ENCODE data around the gene GPC5.
"Not testable (repeated sequence)": the region's sequence is repeated elsewhere in the genome, so short reads cannot be mapped to it uniquely, and the experiment has no call there.

Gene GPC5

GRCh38 chr13:92694047-92694446 lies 1295.6 kb downstream of the GPC5 start:
- DNase-seq (ENCODE audit: low read depth in 2 of 3, low spot score in 1 of 3) = no peak

DNA sequence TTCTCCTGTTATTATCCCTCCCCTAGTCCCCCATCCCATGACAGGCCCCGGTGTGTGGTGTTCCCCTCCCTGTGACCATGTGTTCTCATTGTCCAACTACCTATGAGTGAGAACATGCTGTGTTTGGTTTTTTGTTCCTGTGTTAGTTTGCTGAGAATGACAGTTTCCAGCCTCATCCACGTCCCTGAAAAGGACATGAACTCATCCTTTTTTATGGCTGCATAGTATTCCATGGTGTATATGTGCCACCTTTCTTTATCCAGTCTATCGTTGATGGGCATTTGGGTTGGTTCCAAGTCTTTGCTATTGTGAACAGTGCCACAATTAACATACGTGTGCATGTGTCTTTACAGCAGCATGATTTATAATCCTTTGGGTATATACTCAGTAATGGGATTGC lies 1297.4 kb downstream of the GPC5 start:
- DNase-seq (ENCODE audit: low read depth in 2 of 3, low spot score in 1 of 3) = not testable (repeated sequence)

- no peak for DNase-seq (ENCODE audit: low read depth in 2 of 3, low spot score in 1 of 3)
Measured at GRCh38 chr13:92716749-92717148, 1318.3 kb downstream of the GPC5 start.

DNA sequence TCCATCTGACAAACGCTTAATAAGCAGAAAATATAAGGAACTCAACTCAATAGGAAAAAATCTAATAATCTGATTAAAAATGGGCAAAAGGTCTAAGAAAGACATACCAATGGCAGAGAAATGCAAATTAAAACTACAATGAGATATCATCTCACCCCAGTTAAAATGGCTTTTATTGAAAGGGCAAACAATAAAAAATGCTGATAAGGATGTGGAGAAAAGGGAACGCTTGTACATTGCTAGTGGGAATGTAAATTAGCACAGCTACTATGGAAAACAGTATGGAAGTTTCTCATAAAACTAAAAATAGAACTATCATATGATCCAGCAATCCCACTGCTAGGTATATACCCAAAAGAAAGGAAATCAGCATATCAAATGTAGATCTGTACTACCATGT lies 1319.4 kb downstream of the GPC5 start:
- DNase-seq (ENCODE audit: low read depth in 2 of 3, low spot score in 1 of 3) = no peak

GRCh38 chr13:92719868-92720267 lies 1321.4 kb downstream of the GPC5 start:
- DNase-seq (ENCODE audit: low read depth in 2 of 3, low spot score in 1 of 3) = no peak

- DNase-seq (ENCODE audit: low read depth in 2 of 3, low spot score in 1 of 3) = no peak
Measured at GRCh38 chr13:92721620-92722019, 1323.2 kb downstream of the GPC5 start.

DNA sequence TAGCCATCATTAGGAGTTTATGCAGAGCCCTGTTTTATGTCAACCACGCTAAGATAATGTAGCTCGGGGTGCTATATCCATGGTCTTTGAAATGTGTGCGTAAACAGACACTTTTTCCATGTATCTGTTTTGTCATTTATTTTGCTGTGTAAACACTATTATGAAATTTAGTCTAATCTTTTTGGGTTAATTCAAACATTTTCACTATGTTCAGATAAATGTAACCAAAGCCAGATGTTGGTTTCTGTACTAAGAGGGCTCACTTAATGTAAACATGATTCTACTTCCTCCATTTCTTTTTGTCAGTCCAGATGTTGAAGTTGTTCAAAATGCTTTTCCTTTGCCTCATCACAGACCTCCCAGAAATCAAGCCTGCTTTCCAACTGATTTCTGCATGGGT lies 1328.7 kb downstream of the GPC5 start:
- DNase-seq (ENCODE audit: low read depth in 2 of 3, low spot score in 1 of 3) = no peak

DNA sequence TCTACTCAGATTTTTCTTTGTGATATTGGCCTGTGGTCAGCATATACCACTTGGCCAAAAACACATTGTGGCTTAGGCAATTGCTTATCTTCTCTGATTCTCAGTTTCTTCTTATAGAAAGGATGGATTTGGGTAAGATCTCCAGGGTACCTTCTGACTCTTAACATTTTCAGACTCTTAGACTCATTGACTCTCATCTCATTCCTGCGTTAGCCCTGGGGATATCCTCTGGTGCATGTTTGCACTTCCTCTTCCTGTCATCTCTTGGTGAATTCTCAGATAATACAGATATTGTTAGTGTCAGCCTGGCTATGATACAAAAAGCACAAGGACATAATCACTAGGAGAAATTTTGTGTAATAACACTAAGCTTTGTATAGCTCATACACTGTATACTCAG lies 1335.6 kb downstream of the GPC5 start:
- no peak for DNase-seq (ENCODE audit: low read depth in 2 of 3, low spot score in 1 of 3)

- no peak for DNase-seq (ENCODE audit: low read depth in 2 of 3, low spot score in 1 of 3)
Measured at GRCh38 chr13:92734545-92734944, 1336.1 kb downstream of the GPC5 start.

GRCh38 chr13:92735909-92736308 lies 1337.5 kb downstream of the GPC5 start:
- no peak for DNase-seq (ENCODE audit: low read depth in 2 of 3, low spot score in 1 of 3)

DNA sequence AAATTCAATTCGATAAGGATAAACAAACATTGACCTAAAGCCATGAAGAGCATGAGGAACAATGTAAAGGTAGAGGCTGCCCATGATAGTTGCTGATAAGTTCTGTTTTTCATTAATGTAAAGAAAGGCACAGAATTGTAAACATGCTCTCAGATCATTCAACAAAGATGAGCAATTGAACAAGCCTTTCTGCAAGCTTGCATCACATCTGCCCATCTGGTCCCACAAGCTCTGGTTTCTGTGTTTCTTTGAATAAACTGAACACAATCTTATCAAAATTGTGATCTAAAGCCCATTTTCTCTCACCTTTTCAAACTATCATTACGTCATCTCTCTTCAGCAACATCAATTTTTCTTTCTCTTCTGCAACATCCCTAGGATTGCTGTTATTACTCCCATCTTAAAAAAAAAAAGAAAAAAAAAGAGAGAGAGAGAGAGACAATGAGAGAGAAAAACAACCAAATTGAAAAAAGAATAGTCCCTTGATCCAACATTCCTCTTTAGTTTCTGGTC lies 1340.9 kb downstream of the GPC5 start:
- DNase-seq (ENCODE audit: low read depth in 2 of 3, low spot score in 1 of 3) = no peak

- DNase-seq (ENCODE audit: low read depth in 2 of 3, low spot score in 1 of 3) = no peak
Measured at GRCh38 chr13:92743992-92744391, 1345.6 kb downstream of the GPC5 start.

GRCh38 chr13:92745258-92745657 lies 1346.8 kb downstream of the GPC5 start:
- DNase-seq (ENCODE audit: low read depth in 2 of 3, low spot score in 1 of 3) = no peak

GRCh38 chr13:92752705-92753104 lies 1354.3 kb downstream of the GPC5 start:
- DNase-seq (ENCODE audit: low read depth in 2 of 3, low spot score in 1 of 3) = not testable (repeated sequence)

DNA sequence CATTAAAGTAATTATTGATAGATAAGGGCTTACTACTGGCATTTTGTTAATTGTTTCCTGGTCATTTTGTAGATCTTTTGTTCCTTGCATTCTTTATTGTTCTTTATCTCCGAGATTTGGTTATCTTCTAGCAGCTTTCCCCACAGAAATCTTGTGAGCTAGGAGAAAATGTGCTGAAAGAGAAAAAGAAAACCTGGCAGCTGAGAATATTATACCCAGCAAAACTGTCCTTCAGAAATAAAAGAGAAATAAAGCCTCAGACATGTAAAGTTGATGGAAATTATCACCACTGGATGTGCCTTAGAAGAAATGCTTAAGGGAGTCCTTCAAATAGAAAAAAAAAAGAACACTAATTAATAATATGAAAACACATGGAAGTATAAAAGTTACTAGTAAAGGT lies 1363.3 kb downstream of the GPC5 start:
- DNase-seq (ENCODE audit: low read depth in 2 of 3, low spot score in 1 of 3) = no peak

DNA sequence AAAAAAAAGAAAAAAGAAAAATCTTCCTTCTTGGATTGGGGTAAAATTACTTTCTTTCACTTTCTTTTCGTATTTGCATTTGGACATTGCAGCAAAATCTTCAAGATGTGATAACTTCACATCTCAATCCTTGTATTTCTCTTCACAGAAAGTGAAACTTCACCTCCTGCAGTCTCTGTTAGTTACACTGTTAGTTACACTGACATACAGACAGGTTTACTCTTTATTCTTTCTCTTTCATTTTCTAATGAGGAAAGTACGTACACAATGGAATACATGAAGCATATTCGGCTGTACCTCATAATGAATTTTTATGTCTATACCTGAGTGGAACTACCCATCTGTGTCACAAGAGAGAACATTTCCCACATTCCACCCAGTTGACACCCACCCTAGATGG lies 1369.0 kb downstream of the GPC5 start:
- DNase-seq (ENCODE audit: low read depth in 2 of 3, low spot score in 1 of 3) = no peak

- DNase-seq (ENCODE audit: low read depth in 2 of 3, low spot score in 1 of 3) = no peak
Measured at GRCh38 chr13:92768602-92769001, 1370.2 kb downstream of the GPC5 start.

DNA sequence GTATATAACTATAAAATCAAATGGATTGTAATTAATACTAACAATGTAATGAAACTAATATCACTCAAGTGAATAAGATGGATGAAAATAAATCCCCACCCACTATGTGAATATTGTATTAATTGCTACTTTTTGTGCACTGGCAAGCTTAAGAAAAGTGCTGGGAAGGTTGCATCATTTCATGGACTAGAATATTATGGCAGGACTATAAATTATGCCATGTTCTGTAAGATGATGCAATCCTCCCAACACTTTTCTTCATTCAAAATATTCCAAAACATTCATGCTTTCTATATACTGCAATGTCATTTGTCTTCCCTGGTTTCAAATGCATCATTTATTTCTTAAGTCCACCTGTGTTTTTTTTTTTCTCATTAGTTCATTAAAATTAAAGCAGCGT lies 1370.6 kb downstream of the GPC5 start:
- no peak for DNase-seq (ENCODE audit: low read depth in 2 of 3, low spot score in 1 of 3)

GRCh38 chr13:92775658-92776057 lies 1377.2 kb downstream of the GPC5 start:
- no peak for DNase-seq (ENCODE audit: low read depth in 2 of 3, low spot score in 1 of 3)

DNA sequence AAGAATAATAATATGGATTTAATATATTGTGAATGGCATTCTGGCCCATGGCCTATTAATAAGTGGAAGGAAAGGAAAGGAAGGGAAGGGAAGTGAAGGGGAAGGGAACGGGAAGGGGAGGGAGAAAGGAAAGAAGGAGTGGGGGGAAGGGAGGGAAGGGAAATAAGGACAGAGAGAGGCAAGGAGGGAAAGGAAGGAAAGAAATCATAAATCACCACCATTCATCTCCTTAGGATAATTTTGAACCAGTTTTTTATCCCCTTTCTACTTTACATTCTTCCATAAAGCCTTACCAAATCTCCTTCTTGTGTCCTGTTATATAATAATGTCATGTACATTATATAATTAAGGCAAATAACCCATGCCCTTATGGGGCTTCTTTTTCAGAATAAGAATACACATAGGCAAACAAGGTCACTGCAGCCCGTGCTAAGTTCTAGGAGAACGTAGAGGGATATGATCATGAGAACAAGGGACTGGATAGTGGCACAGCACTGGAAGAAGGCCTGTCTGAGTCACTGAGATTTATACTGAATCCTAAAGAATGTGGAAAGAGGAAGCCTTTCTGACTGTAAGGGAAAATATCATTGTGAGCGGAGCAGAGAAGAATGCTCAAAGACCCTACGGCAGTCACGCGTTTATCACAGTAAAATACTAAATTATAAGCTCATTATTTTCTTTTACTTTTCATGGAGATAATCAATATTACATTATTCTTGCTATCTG lies 1383.7 kb downstream of the GPC5 start:
- DNase-seq (ENCODE audit: low read depth in 2 of 3, low spot score in 1 of 3) = no peak

GRCh38 chr13:92802776-92803175 lies 1404.4 kb downstream of the GPC5 start:
- no peak for DNase-seq (ENCODE audit: low read depth in 2 of 3, low spot score in 1 of 3)

- DNase-seq (ENCODE audit: low read depth in 2 of 3, low spot score in 1 of 3) = no peak
Measured at GRCh38 chr13:92804346-92804745, 1405.9 kb downstream of the GPC5 start.

DNA sequence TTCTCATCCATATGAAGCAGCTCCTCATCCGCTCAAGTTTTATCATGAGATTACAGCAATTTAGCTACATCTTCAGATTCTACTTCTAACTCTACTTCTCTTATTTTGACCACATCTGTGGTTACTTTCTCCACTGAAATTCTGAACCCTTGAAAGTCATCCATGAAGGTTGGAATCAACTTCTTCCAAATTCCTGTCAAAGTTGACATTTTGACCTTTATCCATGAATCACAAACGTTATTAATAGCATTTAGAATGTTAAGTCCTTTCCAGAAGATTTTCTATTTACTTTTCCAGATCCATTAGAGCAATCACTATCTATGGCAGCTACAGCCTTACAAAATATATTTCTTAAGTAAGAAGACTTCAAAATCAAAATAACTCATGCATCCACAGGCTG lies 1406.5 kb downstream of the GPC5 start:
- no peak for DNase-seq (ENCODE audit: low read depth in 2 of 3, low spot score in 1 of 3)

All from stimulated activated CD4-positive, alpha-beta T cell treated with anti-CD3 and anti-CD28 coated beads, Interleukin-12 subunit alpha, Interleukin-12 subunit beta, amount 100 ng/mL, for 48 hours (primary cell).